Cardiac muscle cell (in vitro differentiated cells and primary cell): Measurements from ENCODE around the gene ERBIN. TPM values are rescaled to one million over a fixed set of nuclear protein-coding genes. Genes with fewer than 3 reads are reported as not detected.
A peak's percentile ranks its signal among the peaks of the same experiment; 100 is the strongest.

ENCODE experiments used
- DNase-seq, 2 donors: peaks; one replicate each; pipeline versions ENCODE4 v3.0.0 to v3.0.0-alpha.2; 2010 to 2017; ENCODE audit warnings: low read depth in 1 of 2, low spot score in 1 of 2
- H3K27ac ChIP-seq: fragments of 200-600 bp; sonication (generic); 2 replicates; pipeline ENCODE4 v1.5.1; 2016
- H3K27me3 ChIP-seq: fragments of 200-600 bp; sonication (generic); 2 replicates; pipeline ENCODE4 v1.6.0; 2016; ENCODE audit warnings: control low read depth
- H3K36me3 ChIP-seq: fragments of 200-600 bp; sonication (generic); 2 replicates; pipeline ENCODE4 v1.5.1; 2016; ENCODE audit warnings: control low read depth
- H3K4me1 ChIP-seq: fragments of 200-600 bp; sonication (generic); 2 replicates; pipeline ENCODE4 v1.8.1; 2017; ENCODE audit warnings: low read depth, mild to moderate bottlenecking, mixed run types
- H3K4me3 ChIP-seq: fragments of 200-600 bp; sonication (generic); 2 replicates; pipeline ENCODE4 v1.5.1; 2016; ENCODE audit warnings: mild to moderate bottlenecking
- H3K9me3 ChIP-seq: fragments of 200-600 bp; sonication (generic); 2 replicates; pipeline ENCODE4 v1.5.1; 2017; ENCODE audit warnings: low read depth, mild to moderate bottlenecking, control low read depth
- CTCF ChIP-seq: IDR thresholded peaks from 2 replicates; pipeline ENCODE4 v1.5.1; 2012; ENCODE audit warnings: low read depth, mild to moderate bottlenecking, low read length
- polyA plus RNA-seq: library from polyadenylated mRNA; unstranded; fragments of >200 nt; fragmentation: Nextera tagmentation; extraction: Ambion mirVana; gene quantifications from 2 replicates; pipeline ENCODE4 v1.2.1, GENCODE V29; 2016
- total RNA-seq: library from RNA; depleted of rRNA; stranded (reverse); fragments of >200 nt; gene quantifications from 2 replicates; pipeline ENCODE4 v1.2.3, GENCODE V29; 2016

The ERBIN gene
- total and polyA plus RNA-seq, 2 experiments from 2014 or later = 22.3 to 35.1 TPM

GRCh38 chr5:66089384-66089783 lies 163.0 kb downstream of the ERBIN start:
- Histone ChIP-seq H3K27ac (no peak overlapping the region), H3K27me3 (no peaks in the 10 kb centered on the region), H3K4me1 (no peaks in the 10 kb centered on the region), H3K4me3 (no peak overlapping the region), H3K9me3 (no peaks in the 10 kb centered on the region), H3K36me3 (no peaks in the 10 kb centered on the region)
- no peak for TF ChIP-seq CTCF
- no peak for DNase-seq

- Histone ChIP-seq H3K9me3 (no peaks in the 10 kb centered on the region), H3K4me3 (no peak overlapping the region)
Measured at GRCh38 chr5:66100851-66101250, 174.5 kb downstream of the ERBIN start.

GRCh38 chr5:66113160-66113559 lies 186.8 kb downstream of the ERBIN start:
- Histone ChIP-seq H3K27ac (no peak overlapping the region), H3K4me3 (no peak overlapping the region), H3K36me3 (no peaks in the 10 kb centered on the region), H3K4me1 (no peaks in the 10 kb centered on the region), H3K9me3 (no peaks in the 10 kb centered on the region), H3K27me3 (no peaks in the 10 kb centered on the region)
- TF ChIP-seq CTCF = no peak
- peak in 1 of 2 donors; percentile 29 for DNase-seq

More at GRCh38 chr5:66100851-66101250, 174.5 kb downstream of the ERBIN start:
- Histone ChIP-seq H3K27ac (no peak overlapping the region), H3K4me1 (no peaks in the 10 kb centered on the region), H3K27me3 (no peaks in the 10 kb centered on the region), H3K36me3 (no peaks in the 10 kb centered on the region)
- no peak for DNase-seq
- TF ChIP-seq CTCF = no peak

GRCh38 chr5:66118304-66118703 lies 191.9 kb downstream of the ERBIN start:
- Histone ChIP-seq H3K4me3 (no peak overlapping the region), H3K4me1 (no peaks in the 10 kb centered on the region), H3K27me3 (no peaks in the 10 kb centered on the region), H3K27ac (no peak overlapping the region), H3K36me3 (no peaks in the 10 kb centered on the region), H3K9me3 (no peaks in the 10 kb centered on the region)
- DNase-seq = no peak
- no peak for TF ChIP-seq CTCF

- no peak for TF ChIP-seq CTCF
- no peak overlapping the region for H3K4me3 ChIP-seq
- DNase-seq = no peak
- no peaks in the 10 kb centered on the region for H3K9me3 ChIP-seq
- H3K4me1 ChIP-seq = no peaks in the 10 kb centered on the region
- H3K36me3 ChIP-seq = no peaks in the 10 kb centered on the region
- no peaks in the 10 kb centered on the region for H3K27me3 ChIP-seq
- H3K27ac ChIP-seq = no peak overlapping the region
Measured at GRCh38 chr5:66122379-66123034, 196.1 kb downstream of the ERBIN start.

GRCh38 chr5:66129144-66129543 lies 202.8 kb downstream of the ERBIN start:
- DNase-seq = no peak
- Histone ChIP-seq H3K36me3 (no peaks in the 10 kb centered on the region), H3K4me1 (no peaks in the 10 kb centered on the region), H3K27me3 (no peaks in the 10 kb centered on the region), H3K4me3 (no peak overlapping the region), H3K27ac (no peak overlapping the region), H3K9me3 (no peaks in the 10 kb centered on the region)
- no peak for TF ChIP-seq CTCF
